H9 (cell line): ENCODE results near the gene DDX59. TPM values are rescaled to one million over a fixed set of nuclear protein-coding genes. Genes with fewer than 3 reads are reported as not detected.

Experiments
- DNase-seq: peaks from one replicate; pipeline ENCODE4 v3.0.0-alpha.2; 2017
- H2AFZ ChIP-seq: one replicate; pipeline ENCODE4 v1.6.1; 2013; ENCODE audit warnings: mild to moderate bottlenecking, low read length, control low read depth, moderate library complexity
- H2AK5ac ChIP-seq: 2 replicates; pipeline ENCODE4 v1.6.1; 2013; ENCODE audit warnings: low read length, control low read depth, mixed read lengths; ENCODE audit not compliant: insufficient read length
- H2BK120ac ChIP-seq: one replicate; pipeline ENCODE4 v1.6.1; 2013; ENCODE audit warnings: low read depth, mild to moderate bottlenecking, low read length, control low read depth, inconsistent platforms; ENCODE audit not compliant: poor library complexity, severe bottlenecking
- H2BK12ac ChIP-seq: 2 replicates; pipeline ENCODE4 v1.6.1; 2013; ENCODE audit warnings: low read length, control low read depth, mixed read lengths, low read depth; ENCODE audit not compliant: insufficient read length
- H2BK15ac ChIP-seq: 2 replicates; pipeline ENCODE4 v1.6.1; 2013; ENCODE audit warnings: low read depth, low read length, control low read depth
- H2BK20ac ChIP-seq: one replicate; pipeline ENCODE4 v1.6.1; 2013; ENCODE audit warnings: low read depth, mild to moderate bottlenecking, low read length, control low read depth, inconsistent platforms; ENCODE audit not compliant: poor library complexity, severe bottlenecking
- H2BK5ac ChIP-seq: 2 replicates; pipeline ENCODE4 v1.6.1; 2013; ENCODE audit warnings: low read length, control low read depth, mixed read lengths; ENCODE audit not compliant: insufficient read length
- H3K14ac ChIP-seq: 2 replicates; pipeline ENCODE4 v1.6.1; 2013; ENCODE audit warnings: low read length, control low read depth; ENCODE audit not compliant: insufficient read depth
- H3K18ac ChIP-seq: 2 replicates; pipeline ENCODE4 v1.6.1; 2013; ENCODE audit warnings: low read depth, mild to moderate bottlenecking, mixed read lengths, low read length, control low read depth; ENCODE audit not compliant: insufficient read length
- H3K23ac ChIP-seq: 2 replicates; pipeline ENCODE4 v1.6.1; 2013; ENCODE audit warnings: low read length, control low read depth, mixed read lengths, low read depth; ENCODE audit not compliant: insufficient read length
- H3K23me2 ChIP-seq: 2 replicates; pipeline ENCODE4 v1.6.1; 2013; ENCODE audit warnings: low read depth, mild to moderate bottlenecking, mixed read lengths, low read length, control low read depth; ENCODE audit not compliant: insufficient read length, poor library complexity, severe bottlenecking
- H3K27ac ChIP-seq: 2 replicates; pipeline ENCODE4 v1.5.1; 2013; ENCODE audit warnings: low read length, control low read depth, mixed read lengths, low read depth; ENCODE audit not compliant: insufficient read length
- H3K27me3 ChIP-seq: 2 replicates; pipeline ENCODE4 v1.6.1; 2013; ENCODE audit warnings: low read length, control low read depth, inconsistent platforms; ENCODE audit not compliant: insufficient read depth
- H3K4ac ChIP-seq: 2 replicates; pipeline ENCODE4 v1.6.1; 2013; ENCODE audit warnings: low read depth, mild to moderate bottlenecking, control low read depth, inconsistent platforms, low read length, moderate library complexity
- H3K4me1 ChIP-seq: 2 replicates; pipeline ENCODE4 v1.6.1; 2013; ENCODE audit warnings: low read length, control low read depth, inconsistent platforms; ENCODE audit not compliant: insufficient read depth
- H3K4me2 ChIP-seq: 2 replicates; pipeline ENCODE4 v1.6.1; 2013; ENCODE audit warnings: low read length, control low read depth, mixed read lengths; ENCODE audit not compliant: insufficient read length, insufficient read depth
- H3K56ac ChIP-seq: 2 replicates; pipeline ENCODE4 v1.6.1; 2013; ENCODE audit warnings: low read depth, mild to moderate bottlenecking, mixed read lengths, low read length, control low read depth; ENCODE audit not compliant: insufficient read length
- H3K79me1 ChIP-seq: 2 replicates; pipeline ENCODE4 v1.6.1; 2013; ENCODE audit warnings: low read depth, mild to moderate bottlenecking, moderate library complexity, low read length, control low read depth, inconsistent platforms; ENCODE audit not compliant: insufficient read depth, poor library complexity, severe bottlenecking
- H3K79me2 ChIP-seq: 2 replicates; pipeline ENCODE4 v1.6.1; 2013; ENCODE audit warnings: low read length, control low read depth, inconsistent platforms; ENCODE audit not compliant: insufficient read depth
- H3K9ac ChIP-seq: 2 replicates; pipeline ENCODE4 v1.6.1; 2013; ENCODE audit warnings: low read length, control low read depth, mixed read lengths; ENCODE audit not compliant: insufficient read length; ENCODE audit errors: extremely low read depth
- H3K9me3 ChIP-seq: one replicate; pipeline ENCODE4 v1.6.1; 2013; ENCODE audit warnings: low read depth, low read length, inconsistent platforms; ENCODE audit not compliant: control insufficient read depth
- H3T11ph ChIP-seq: one replicate; pipeline ENCODE4 v1.6.1; 2013; ENCODE audit warnings: mild to moderate bottlenecking, low read length, control low read depth, inconsistent platforms
- H4K20me1 ChIP-seq: one replicate; pipeline ENCODE4 v1.6.1; 2013; ENCODE audit not compliant: control insufficient read depth, insufficient read length, insufficient read depth
- H4K5ac ChIP-seq: 2 replicates; pipeline ENCODE4 v1.6.1; 2013; ENCODE audit warnings: low read depth, mild to moderate bottlenecking, mixed read lengths, low read length, control low read depth; ENCODE audit not compliant: insufficient read length
- H4K8ac ChIP-seq: replicated peaks from 2 replicates; pipeline ENCODE4 v1.6.1; 2013; ENCODE audit warnings: low read length, control low read depth, mixed read lengths, low read depth; ENCODE audit not compliant: insufficient read length
- H4K91ac ChIP-seq: 2 replicates; pipeline ENCODE4 v1.6.1; 2013; ENCODE audit warnings: low read depth, mild to moderate bottlenecking, moderate library complexity, mixed read lengths, low read length, control low read depth; ENCODE audit not compliant: insufficient read length
- H3K27ac Mint-ChIP-seq, 3 experiments: 2 replicates in 2 of 3; 3 replicates in 1 of 3; pipeline ENCODE4 v1.8.0; 2020 to 2021; ENCODE audit warnings: mixed read lengths in 3 of 3, mild to moderate bottlenecking in 1 of 3, moderate library complexity in 1 of 3
- H3K27me3 Mint-ChIP-seq: 2 replicates; pipeline ENCODE4 v1.8.0; 2021; ENCODE audit warnings: low read depth, mild to moderate bottlenecking, moderate library complexity, mixed read lengths
- H3K36me3 Mint-ChIP-seq, 3 experiments: 2 replicates in 2 of 3; 3 replicates in 1 of 3; pipeline ENCODE4 v1.8.0; 2020 to 2021; ENCODE audit warnings: low read depth in 3 of 3, mixed read lengths in 3 of 3; ENCODE audit not compliant: insufficient read depth in 1 of 3
- H3K4me1 Mint-ChIP-seq, 2 experiments: 2 replicates each; pipeline ENCODE4 v1.8.0; 2020; ENCODE audit warnings: mixed read lengths in 2 of 2
- H3K4me3 Mint-ChIP-seq, 2 experiments: 2 replicates in 1 of 2; 3 replicates in 1 of 2; pipeline ENCODE4 v1.8.0; 2020 to 2021; ENCODE audit warnings: mild to moderate bottlenecking in 2 of 2, mixed read lengths in 2 of 2, moderate library complexity in 1 of 2
- H3K9me3 Mint-ChIP-seq, 2 experiments: 2 replicates in 1 of 2; 3 replicates in 1 of 2; pipeline ENCODE4 v1.8.0; 2020; ENCODE audit warnings: mild to moderate bottlenecking in 2 of 2, mixed read lengths in 2 of 2, moderate library complexity in 1 of 2
- WGBS: extraction: QIAGEN DNeasy Blood & Tissue Kit; methylation state at CpG from one replicate; pipeline ENCODE4 v1.1.7; 2013; ENCODE audit warnings: missing lambda C conversion rate, low lambda C conversion rate, mixed read lengths; ENCODE audit not compliant: insufficient read length; ENCODE audit errors: extremely low coverage; 5-methylcytosine and 5-hydroxymethylcytosine counted together
- total RNA-seq: library from RNA; stranded (reverse); gene quantifications from 2 replicates; pipeline ENCODE4 v1.2.1, GENCODE V29; 2021
- TF ChIP-seq, protein P1 (sequence below): fragments of 200-600 bp; sonication (generic); conservative IDR thresholded peaks from 3 replicates; pipeline ENCODE4 v1.8.0; 2021; ENCODE audit warnings: antibody characterized with exemption, mild to moderate bottlenecking

The DDX59 gene
- total RNA-seq, 1 experiment from 2014 or later, result 14.0 TPM

DNA sequence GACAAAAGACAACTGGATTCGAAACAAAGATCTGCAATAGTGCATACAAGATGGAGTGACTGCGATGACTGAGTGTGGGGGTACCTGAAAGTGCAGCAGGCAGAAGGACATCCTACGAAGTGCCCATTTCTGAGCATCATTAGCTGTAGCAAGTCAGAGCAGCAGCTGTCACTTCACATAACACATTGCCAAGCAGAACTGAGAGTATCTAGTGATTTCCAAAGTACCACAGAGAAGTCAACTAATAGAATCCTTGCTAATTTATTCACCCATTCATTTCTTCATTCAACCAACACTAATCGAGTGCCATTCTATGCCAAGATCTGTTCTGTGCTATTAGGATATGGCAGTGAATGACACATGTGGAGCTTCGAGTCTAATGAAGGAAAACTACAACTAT is 37.4 kb upstream of the DDX59 start:
- Histone ChIP-seq H3K23ac (no peak overlapping the region), H3K4me1 (no peaks in the 10 kb centered on the region), H2AFZ (no peak overlapping the region), H3K27ac (no peak overlapping the region), H2BK20ac (no peak overlapping the region), H3T11ph (no peak overlapping the region), H3K9me3 (no peaks in the 10 kb centered on the region), H4K5ac (no peak overlapping the region), H2BK15ac (no peak overlapping the region), H3K14ac (no peak overlapping the region), H3K9ac (no peak overlapping the region), H2AK5ac (no peak overlapping the region), H2BK5ac (no peak overlapping the region), H4K91ac (no peak overlapping the region), H4K20me1 (no peaks in the 10 kb centered on the region), H3K18ac (no peak overlapping the region), H3K79me2 (no peaks in the 10 kb centered on the region), H3K4me2 (no peak overlapping the region), H3K27me3 (no peaks in the 10 kb centered on the region), H3K79me1 (no peaks in the 10 kb centered on the region), H3K4ac (no peak overlapping the region), H2BK12ac (no peak overlapping the region), H3K23me2 (no peaks in the 10 kb centered on the region), H3K56ac (peak overlapping the region; percentile 77), H2BK120ac (no peak overlapping the region), H4K8ac (no peak overlapping the region)
- TF ChIP-seq, protein P1, sequence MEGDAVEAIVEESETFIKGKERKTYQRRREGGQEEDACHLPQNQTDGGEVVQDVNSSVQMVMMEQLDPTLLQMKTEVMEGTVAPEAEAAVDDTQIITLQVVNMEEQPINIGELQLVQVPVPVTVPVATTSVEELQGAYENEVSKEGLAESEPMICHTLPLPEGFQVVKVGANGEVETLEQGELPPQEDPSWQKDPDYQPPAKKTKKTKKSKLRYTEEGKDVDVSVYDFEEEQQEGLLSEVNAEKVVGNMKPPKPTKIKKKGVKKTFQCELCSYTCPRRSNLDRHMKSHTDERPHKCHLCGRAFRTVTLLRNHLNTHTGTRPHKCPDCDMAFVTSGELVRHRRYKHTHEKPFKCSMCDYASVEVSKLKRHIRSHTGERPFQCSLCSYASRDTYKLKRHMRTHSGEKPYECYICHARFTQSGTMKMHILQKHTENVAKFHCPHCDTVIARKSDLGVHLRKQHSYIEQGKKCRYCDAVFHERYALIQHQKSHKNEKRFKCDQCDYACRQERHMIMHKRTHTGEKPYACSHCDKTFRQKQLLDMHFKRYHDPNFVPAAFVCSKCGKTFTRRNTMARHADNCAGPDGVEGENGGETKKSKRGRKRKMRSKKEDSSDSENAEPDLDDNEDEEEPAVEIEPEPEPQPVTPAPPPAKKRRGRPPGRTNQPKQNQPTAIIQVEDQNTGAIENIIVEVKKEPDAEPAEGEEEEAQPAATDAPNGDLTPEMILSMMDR, result no peak
- no peaks in the 10 kb centered on the region; the same call in 1 of the 2 replicates for H3K27me3 Mint-ChIP-seq
- no peaks in the 10 kb centered on the region for H3K36me3 Mint-ChIP-seq
- DNase-seq, result no peak
- H3K9me3 Mint-ChIP-seq, result no peaks in the 10 kb centered on the region
- no peak overlapping the region for H3K4me3 Mint-ChIP-seq
- no peak overlapping the region for H3K27ac Mint-ChIP-seq
- no CpG with 5 or more reads among the region's 5 CpGs for WGBS
- H3K4me1 Mint-ChIP-seq, result peaks cover 6 to 9% of the 10 kb centered on the region in 2 experiments; a peak in 3 of 4 replicates
